ENCODE results near the gene MEPCE. TPM values are rescaled to one million over a fixed set of nuclear protein-coding genes. Genes with fewer than 3 reads are reported as not detected.

Gene MEPCE
- total and polyA plus RNA-seq, 9 of the 15 experiments (the other 6 are each of a cell fraction or from before 2014, with no cell fraction given): 10.9 to 76.3 (median 44.1) TPM

DNA sequence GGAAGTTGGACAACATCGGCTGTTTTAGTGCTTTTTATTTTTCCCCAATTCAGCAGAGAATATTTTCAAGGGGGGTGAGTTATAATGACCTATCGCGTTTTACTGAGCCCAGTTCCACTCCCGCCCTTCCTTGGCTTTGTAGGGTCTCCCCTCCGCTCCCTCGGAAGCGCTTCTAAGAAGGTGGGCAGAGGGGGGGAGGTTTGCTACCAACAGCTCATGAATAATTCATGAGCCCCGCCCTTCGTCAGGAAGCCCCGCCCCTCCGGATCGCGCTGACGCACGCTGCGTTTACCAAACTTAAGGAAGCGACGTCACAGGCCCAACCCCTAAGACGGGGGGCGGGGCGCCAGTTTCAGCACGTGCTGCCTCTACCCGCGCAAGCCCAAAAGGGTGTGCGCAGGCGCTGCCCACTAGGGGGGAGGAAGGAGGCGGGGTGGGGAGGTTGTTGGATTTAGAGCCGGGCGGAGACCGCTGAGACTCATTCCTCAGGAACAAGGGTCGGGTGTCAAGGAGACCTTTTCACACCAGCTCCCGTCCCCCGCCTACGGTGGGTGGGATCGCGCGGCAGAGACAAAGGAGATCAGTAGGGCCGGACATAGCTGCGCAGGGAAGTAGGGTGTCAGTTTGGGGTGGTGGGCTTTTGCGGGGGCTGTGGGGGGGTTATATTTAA lies 529 bp upstream of the MEPCE start (continued):
- TF ChIP-seq, protein P1, sequence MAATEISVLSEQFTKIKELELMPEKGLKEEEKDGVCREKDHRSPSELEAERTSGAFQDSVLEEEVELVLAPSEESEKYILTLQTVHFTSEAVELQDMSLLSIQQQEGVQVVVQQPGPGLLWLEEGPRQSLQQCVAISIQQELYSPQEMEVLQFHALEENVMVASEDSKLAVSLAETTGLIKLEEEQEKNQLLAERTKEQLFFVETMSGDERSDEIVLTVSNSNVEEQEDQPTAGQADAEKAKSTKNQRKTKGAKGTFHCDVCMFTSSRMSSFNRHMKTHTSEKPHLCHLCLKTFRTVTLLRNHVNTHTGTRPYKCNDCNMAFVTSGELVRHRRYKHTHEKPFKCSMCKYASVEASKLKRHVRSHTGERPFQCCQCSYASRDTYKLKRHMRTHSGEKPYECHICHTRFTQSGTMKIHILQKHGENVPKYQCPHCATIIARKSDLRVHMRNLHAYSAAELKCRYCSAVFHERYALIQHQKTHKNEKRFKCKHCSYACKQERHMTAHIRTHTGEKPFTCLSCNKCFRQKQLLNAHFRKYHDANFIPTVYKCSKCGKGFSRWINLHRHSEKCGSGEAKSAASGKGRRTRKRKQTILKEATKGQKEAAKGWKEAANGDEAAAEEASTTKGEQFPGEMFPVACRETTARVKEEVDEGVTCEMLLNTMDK (IDR thresholded peaks at IDR 0.05; ENCODE audit: borderline replicate concordance, insufficient read depth, low read depth, low read length, poor library complexity, severe bottlenecking): peak; percentile 46
- TF ChIP-seq ZNF197 (CRISPR knock-in tag; IDR thresholded peaks at IDR 0.05; ENCODE audit: low read depth) (no peak), ZEB2 (IDR thresholded peaks at IDR 0.05) (no peak; the same call in 1 of the 2 replicates), NRF1 (conservative IDR thresholded peaks at IDR 0.05 in 1 of 2, IDR thresholded peaks at IDR 0.05 in 1 of 2) (peak; percentile 97), CBFB (CRISPR knock-in tag; IDR thresholded peaks at IDR 0.05) (no peak), NONO (IDR thresholded peaks at IDR 0.05; ENCODE audit: low read depth in 2 of 2, low read length in 1 of 2) (0 out of 4 replicates have a peak, but pooled peaks of 1 of the 2 experiments have one; percentile 32), NCOA6 (IDR thresholded peaks at IDR 0.05) (no peak), HDAC1 (IDR thresholded peaks at IDR 0.05) (peak in 1 of 2 experiments; percentile 44; a peak in 1 of 4 replicates), SAFB (IDR thresholded peaks at IDR 0.05; ENCODE audit: borderline replicate concordance, low read depth, low read length) (no peak), MTA2 (IDR thresholded peaks at IDR 0.05; ENCODE audit: low read depth) (no peak), RBM22 (IDR thresholded peaks at IDR 0.05; ENCODE audit: low read depth, low read length, poor library complexity, severe bottlenecking) (no peak), BDP1 (IDR thresholded peaks at IDR 0.05; ENCODE audit: insufficient read depth, insufficient read length) (no peak), POLR2B (IDR thresholded peaks at IDR 0.05; ENCODE audit: low read depth, partially characterized antibody) (peak; percentile 97), HBP1 (CRISPR knock-in tag; IDR thresholded peaks at IDR 0.05) (no peak), ZBTB49 (CRISPR knock-in tag; IDR thresholded peaks at IDR 0.05; ENCODE audit: borderline replicate concordance) (no peak; the same call in 1 of the 2 replicates), NEUROD1 (IDR thresholded peaks at IDR 0.05; ENCODE audit: borderline replicate concordance, low read depth, low read length, partially characterized antibody) (peak; percentile 55), MCM2 (IDR thresholded peaks at IDR 0.05; ENCODE audit: low read depth) (no peak), PBX2 (CRISPR knock-in tag; IDR thresholded peaks at IDR 0.05; ENCODE audit: low read depth) (no peak), PBX2 (tag; conservative IDR thresholded peaks at IDR 0.05; ENCODE audit: low read depth) (no peak), ZNF316 (IDR thresholded peaks at IDR 0.05) (peak; percentile 86)
